Medulla oblongata (tissue), 1 donor: ENCODE data around the gene ACTN3.
"Not testable (repeated sequence)": the region's sequence is repeated elsewhere in the genome, so short reads cannot be mapped to it uniquely, and the experiment has no call there.

Experiments
- DNase-seq: peaks from one replicate; pipeline ENCODE4 v3.0.0-alpha.2; 2015; ENCODE audit errors: extremely low spot score

ACTN3 gene

GRCh38 chr11:66598993-66599392, 52.3 kb downstream of the ACTN3 start:
- DNase-seq = no peak

- DNase-seq = no peak
Observed at GRCh38 chr11:66600219-66600618, 53.5 kb downstream of the ACTN3 start.

DNA sequence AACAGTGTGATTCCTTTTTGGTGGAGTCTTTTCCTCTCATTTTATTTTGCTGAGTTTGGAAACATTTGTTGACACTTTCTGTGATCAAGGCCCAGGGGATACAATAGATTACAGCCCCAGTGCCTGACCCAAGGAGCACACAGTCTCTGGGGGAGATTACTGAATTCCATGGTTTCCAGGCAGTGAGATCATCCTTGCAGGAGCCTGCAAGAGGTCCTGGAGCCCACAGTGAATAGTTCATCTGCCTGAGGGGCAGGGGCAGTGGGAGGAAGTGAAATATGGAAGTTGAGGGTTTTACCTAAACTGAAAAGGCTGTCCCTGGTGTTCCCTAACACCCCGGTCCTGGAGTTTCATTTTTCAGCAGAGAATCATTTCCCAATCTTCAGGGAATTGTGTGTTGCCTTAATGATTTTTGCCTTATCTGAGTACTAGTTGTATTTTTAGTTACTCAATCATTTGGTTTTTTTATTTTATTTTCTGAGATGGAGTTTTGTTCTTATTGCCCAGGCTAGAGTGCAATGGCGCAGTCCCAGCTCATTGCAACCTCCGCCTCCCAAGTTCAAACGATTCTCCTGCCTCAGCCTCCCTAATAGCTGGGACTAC, 54.0 kb downstream of the ACTN3 start:
- no peak for DNase-seq

- DNase-seq = no peak
Observed at GRCh38 chr11:66603072-66603471, 56.4 kb downstream of the ACTN3 start.

- DNase-seq = no peak
Observed at GRCh38 chr11:66604155-66604554, 57.5 kb downstream of the ACTN3 start.

GRCh38 chr11:66606608-66607007, 59.9 kb downstream of the ACTN3 start:
- DNase-seq = not testable (repeated sequence)

DNA sequence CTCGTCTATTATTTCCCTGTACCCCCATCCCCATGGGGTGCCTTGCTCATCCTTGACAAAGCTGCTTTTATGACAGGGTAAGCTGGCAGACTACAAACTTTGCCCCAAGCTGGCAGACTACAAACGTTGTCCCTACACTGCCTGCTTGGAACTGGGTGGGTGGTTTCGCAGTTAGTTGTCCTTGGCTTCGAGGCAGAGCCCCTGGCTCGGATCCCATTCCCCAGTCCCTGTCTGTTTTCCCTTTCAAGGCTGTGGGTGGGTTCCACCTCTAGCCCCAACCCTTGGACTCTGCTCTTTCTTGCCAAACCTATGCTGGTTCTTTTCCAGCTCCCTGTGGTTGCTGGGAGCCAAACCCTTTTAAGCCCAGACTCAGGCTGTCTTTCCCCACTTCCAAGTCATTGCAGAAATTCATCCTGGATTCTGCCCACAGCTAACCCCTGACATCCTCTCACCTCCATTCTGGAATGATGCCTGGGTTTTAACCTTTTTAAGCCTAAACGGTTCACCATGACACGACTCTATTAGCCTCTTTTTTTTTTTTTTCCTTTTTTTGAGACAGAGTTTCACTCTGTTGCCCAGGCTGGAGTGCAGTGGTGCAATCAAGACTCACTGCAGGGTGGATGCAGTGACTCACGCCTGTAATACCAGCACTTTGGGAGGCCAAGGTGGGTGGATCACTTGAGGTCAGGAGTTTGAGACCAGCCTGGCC, 60.6 kb downstream of the ACTN3 start:
- peak; percentile 87 for DNase-seq

DNA sequence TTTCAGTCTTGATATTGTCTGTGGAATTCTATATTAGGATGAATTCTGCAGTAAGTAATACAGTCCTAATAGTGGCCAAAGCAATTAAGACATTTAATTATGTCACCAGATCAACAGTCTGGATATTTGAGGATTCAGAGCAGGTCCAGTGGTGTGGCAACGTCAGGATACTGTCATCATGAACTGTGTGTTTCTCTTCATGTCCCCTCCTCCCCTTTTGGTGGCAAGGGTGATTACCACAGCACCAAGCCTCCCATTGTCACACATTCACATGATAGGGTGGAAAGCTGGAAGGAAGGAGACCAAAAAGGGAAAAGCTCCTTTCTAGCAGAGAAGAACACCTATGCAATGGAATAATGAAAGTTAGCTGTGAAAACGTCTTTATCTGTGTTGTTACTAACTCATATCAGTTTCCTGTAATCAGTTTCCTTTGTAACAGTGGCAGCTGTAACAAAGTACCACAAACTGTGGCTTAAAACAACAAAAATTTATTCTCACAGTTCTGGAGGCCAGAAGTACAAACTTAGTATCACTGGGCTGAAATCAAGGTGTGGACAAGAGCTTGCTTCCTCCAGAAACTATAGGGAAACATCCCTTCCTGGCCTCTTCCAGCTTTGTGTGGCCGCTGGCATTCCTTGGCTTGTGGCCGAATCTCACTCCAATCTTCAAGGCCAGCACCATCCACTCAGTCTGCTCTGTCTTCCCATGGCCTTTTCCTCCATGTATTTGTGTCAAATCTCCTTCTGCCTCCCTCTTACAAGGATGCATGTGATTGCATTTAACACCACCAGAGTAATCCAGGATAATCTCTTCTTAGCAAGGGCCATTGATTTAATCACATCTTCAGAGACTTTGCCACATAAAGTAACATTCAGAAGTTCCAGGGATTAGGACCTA, 63.3 kb downstream of the ACTN3 start:
- no peak for DNase-seq

DNA sequence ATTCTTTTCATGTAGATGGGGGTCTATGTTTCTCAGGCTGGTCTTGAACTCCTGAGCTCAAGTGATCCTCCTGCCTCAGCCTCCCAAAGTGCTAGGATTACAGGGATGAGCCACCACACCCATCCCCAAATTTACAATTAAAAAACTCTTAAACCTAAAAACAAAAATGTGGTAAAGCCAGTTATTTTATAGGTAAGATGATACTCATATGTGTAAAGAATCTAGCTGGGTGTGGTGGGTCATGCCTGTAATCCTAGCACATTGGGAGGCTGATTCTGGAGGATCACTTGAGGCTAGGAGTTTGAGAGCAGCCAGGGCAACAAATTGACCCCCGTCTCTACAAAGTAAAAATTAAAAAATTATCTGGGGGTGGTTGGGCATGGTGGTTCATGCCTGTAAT, 65.8 kb downstream of the ACTN3 start:
- no peak for DNase-seq
